GM19025 (cell line): ENCODE measurements around the gene HIPK2.

Source experiments
- ATAC-seq: cut with Tn5 transposase; IDR thresholded peaks from one replicate; pipeline ENCODE4 v1.9.1; 2021; ENCODE audit warnings: mild to moderate bottlenecking, low read depth, moderate library complexity; ENCODE audit not compliant: unreplicated experiment

The HIPK2 gene

GRCh38 chr7:139525750-139526149, 252.0 kb downstream of the HIPK2 start:
- no peak for ATAC-seq

GRCh38 chr7:139525239-139525638, 252.6 kb downstream of the HIPK2 start:
- no peak for ATAC-seq

- ATAC-seq: no peak
Measured at GRCh38 chr7:139523968-139524815, 253.6 kb downstream of the HIPK2 start.

GRCh38 chr7:139523199-139523941, 254.4 kb downstream of the HIPK2 start, which contains the start of gene CLEC2L:
TSS of gene CLEC2L (plus strand) at chr7:139523685. CDS start at chr7:139523928, 243 bp downstream.
- no peak for ATAC-seq

- no peak for ATAC-seq
Measured at GRCh38 chr7:139522830-139523198, 255.0 kb downstream of the HIPK2 start.

GRCh38 chr7:139521439-139521838, 256.4 kb downstream of the HIPK2 start:
- no peak for ATAC-seq

GRCh38 chr7:139515266-139515665, 262.5 kb downstream of the HIPK2 start:
- no peak for ATAC-seq
